ENCODE results near the gene GPN1. TPM values are rescaled to one million over a fixed set of nuclear protein-coding genes. Genes with fewer than 3 reads are reported as not detected.
"Not testable (repeated sequence)": the region's sequence is repeated elsewhere in the genome, so short reads cannot be mapped to it uniquely, and the experiment has no call there.

The GPN1 gene
- total and polyA plus RNA-seq, 7 donors, result 15.2 to 31.2 (median 24.4) TPM

DNA sequence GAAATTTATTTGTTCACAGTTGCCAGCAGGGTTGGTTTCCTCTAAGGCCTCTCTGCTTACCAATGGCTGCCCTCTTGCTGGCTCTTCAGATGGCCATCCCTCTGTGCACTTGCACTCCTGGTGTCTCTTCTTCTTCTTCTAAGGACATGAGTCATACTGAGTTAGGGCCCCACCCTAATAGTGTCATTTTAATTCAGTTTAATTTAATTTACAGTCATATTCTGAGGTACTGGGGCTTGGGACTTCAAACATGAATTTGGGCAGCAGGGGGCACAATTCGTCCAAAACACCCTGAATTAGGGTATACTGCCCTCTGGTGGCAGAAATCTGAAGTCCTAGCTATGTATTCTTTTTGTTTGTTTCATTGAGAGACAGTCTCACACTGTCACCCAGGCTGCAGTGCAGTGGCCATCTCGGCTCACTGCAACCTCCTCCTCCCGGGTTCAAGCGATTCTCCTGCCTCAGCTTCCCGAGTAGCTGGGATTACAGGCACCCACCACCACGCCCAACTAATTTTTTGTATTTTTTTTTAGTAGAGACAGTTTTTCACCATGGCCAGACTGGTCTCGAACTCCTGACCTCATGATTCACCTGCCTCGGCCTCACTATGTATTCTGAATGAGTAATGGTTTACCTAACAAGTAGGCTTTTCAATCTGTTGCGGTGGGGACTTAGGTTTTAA is 54.7 kb downstream of the GPN1 start:
- H3K4me1 ChIP-seq, result peaks cover 0 to 7% (median 0%) of the 10 kb centered on the region in 4 donors
- WGBS, 2 donors, result 31 to 44% methylated on average over 9 of the region's 9 CpGs
- no peaks in the 10 kb centered on the region for H3K9me3 ChIP-seq
- intact Hi-C loops (cut with DNase I), result no loop called here
- no peak overlapping the region for H3K27ac ChIP-seq
- H3K4me3 ChIP-seq, result no peak overlapping the region
- peak; percentile 78 for DNase-seq
- H3K36me3 ChIP-seq, result peaks cover 11 to 92% (median 30%) of the 10 kb centered on the region in 4 donors
- TF ChIP-seq POLR2A (IDR thresholded peaks at IDR 0.05), result no peak
- TF ChIP-seq, protein P1, sequence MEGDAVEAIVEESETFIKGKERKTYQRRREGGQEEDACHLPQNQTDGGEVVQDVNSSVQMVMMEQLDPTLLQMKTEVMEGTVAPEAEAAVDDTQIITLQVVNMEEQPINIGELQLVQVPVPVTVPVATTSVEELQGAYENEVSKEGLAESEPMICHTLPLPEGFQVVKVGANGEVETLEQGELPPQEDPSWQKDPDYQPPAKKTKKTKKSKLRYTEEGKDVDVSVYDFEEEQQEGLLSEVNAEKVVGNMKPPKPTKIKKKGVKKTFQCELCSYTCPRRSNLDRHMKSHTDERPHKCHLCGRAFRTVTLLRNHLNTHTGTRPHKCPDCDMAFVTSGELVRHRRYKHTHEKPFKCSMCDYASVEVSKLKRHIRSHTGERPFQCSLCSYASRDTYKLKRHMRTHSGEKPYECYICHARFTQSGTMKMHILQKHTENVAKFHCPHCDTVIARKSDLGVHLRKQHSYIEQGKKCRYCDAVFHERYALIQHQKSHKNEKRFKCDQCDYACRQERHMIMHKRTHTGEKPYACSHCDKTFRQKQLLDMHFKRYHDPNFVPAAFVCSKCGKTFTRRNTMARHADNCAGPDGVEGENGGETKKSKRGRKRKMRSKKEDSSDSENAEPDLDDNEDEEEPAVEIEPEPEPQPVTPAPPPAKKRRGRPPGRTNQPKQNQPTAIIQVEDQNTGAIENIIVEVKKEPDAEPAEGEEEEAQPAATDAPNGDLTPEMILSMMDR (IDR thresholded peaks at IDR 0.05), result peak; percentile 64 to 87 (median 80)
- TF ChIP-seq POLR2AphosphoS5 (IDR thresholded peaks at IDR 0.05), result no peak
- TF ChIP-seq EP300 (IDR thresholded peaks at IDR 0.05), result no peak
- H3K27me3 ChIP-seq, result no peaks in the 10 kb centered on the region

DNA sequence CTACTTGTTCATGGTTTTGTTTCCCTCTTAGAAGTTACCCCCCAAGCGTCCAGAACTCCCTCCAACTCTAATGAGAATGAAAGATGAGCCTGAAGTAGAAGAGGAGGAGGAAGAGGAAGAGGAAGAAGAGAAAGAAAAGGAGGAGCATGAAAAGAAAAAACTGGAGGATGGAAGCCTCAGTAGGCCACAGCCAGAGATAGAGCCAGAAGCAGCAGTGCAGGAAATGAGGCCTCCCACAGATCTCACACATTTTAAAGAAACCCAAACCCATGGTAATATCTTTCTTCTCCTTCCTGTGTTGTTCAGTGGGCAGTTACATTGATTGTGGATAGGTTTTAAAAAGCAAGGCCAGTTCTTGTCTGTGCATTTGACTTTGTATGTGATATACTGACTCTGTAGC is 56.2 kb downstream of the GPN1 start:
- H3K27ac ChIP-seq; H3K4me1 ChIP-seq; H3K9me3 ChIP-seq; DNase-seq; H3K27me3 ChIP-seq; H3K4me3 ChIP-seq; intact Hi-C loops (cut with DNase I): not testable (repeated sequence)
- peaks cover 11 to 92% (median 26%) of the 10 kb centered on the region in 4 donors for H3K36me3 ChIP-seq
- WGBS, 2 donors, result 86 to 88% methylated on average over 1 of the region's 1 CpG

DNA sequence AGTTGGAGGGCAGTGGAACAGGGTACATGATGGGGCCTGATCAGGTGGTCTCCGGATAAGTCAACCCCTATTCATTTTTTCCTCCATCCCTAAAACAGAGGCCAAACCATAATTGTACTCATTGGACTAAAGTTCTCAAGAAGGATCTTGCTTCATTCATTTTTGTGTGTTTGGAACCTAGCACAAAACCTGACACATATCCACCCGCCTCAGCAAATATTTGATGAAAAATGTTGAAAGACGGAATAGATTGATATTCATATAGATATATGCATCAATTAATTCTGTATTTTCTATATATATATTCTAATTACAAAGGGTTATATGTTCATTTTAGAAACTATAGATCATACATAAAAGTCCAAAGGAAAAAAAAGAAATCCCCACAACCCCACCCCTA is 56.7 kb downstream of the GPN1 start:
- H3K4me3 ChIP-seq, result no peak overlapping the region
- H3K27me3 ChIP-seq, result no peaks in the 10 kb centered on the region
- H3K9me3 ChIP-seq, result no peaks in the 10 kb centered on the region

DNA sequence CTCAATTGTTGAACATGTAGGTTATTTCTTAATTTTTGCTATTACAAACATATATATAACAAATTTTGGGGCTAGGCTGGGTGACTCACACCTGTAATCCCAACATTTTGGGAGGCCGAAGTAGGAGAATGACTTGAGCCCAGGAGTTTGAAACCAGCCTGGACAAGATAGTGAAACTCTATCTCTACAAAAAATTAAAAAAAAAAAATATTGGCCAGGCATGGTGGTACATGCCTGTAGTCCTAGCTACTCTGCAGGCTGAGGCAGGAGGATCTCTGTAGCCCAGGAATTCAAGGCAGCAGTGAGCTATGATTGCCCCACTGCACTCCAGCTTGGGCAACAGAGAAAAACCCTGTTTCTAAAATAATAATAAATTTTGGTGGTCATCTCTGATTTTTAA is 58.4 kb downstream of the GPN1 start:
- peaks cover 11 to 79% (median 26%) of the 10 kb centered on the region in 4 donors for H3K36me3 ChIP-seq
- H3K4me1 ChIP-seq, result no peaks in the 10 kb centered on the region
- no peak overlapping the region for H3K4me3 ChIP-seq
- WGBS, 2 donors, result 97 to 100% methylated on average over 1 of the region's 1 CpG
- intact Hi-C loops (cut with DNase I), result no loop called here
- no peaks in the 10 kb centered on the region for H3K27me3 ChIP-seq
- H3K9me3 ChIP-seq, result no peaks in the 10 kb centered on the region
- no peak for DNase-seq
- TF ChIP-seq POLR2A (IDR thresholded peaks at IDR 0.05), result no peak
- TF ChIP-seq, protein P1 (IDR thresholded peaks at IDR 0.05), result no peak
- TF ChIP-seq EP300 (IDR thresholded peaks at IDR 0.05), result no peak
- no peak for TF ChIP-seq POLR2AphosphoS5 (IDR thresholded peaks at IDR 0.05)
- no peak overlapping the region for H3K27ac ChIP-seq

More for the DNA sequence above, 56.7 kb downstream of the GPN1 start:
- 97 to 98% methylated on average over 3 of the region's 3 CpGs for WGBS, 2 donors
- TF ChIP-seq, protein P1 (IDR thresholded peaks at IDR 0.05), result no peak
- TF ChIP-seq POLR2A (IDR thresholded peaks at IDR 0.05), result no peak
- no peak for TF ChIP-seq POLR2AphosphoS5 (IDR thresholded peaks at IDR 0.05)
- no peak for TF ChIP-seq EP300 (IDR thresholded peaks at IDR 0.05)
- peaks cover 0 to 7% (median 0%) of the 10 kb centered on the region in 4 donors for H3K4me1 ChIP-seq
- no peak overlapping the region for H3K27ac ChIP-seq
- intact Hi-C loops (cut with DNase I), result no loop called here
- no peak for DNase-seq
- H3K36me3 ChIP-seq, result peaks cover 11 to 91% (median 26%) of the 10 kb centered on the region in 4 donors

DNA sequence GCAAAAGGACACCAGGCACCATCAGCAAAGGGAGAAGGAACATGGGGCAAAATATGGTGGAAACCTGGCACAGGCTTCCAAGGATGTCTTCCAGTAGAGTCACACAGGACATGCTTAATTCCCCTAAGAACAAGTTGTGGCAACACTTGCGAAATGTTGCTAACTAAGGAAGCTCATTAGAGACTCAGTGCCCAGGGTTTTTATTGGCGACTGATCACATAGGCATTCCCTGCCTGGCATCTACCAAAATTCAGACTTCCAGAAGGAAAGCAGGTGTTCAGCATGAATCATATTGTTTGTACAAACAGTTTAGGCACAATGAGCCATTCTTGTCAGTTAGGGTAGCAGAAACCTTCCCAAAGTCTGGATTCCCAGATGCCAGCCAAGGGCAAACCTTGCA is 60.6 kb downstream of the GPN1 start:
- TF ChIP-seq POLR2A (IDR thresholded peaks at IDR 0.05) (no peak), EP300 (IDR thresholded peaks at IDR 0.05) (no peak), POLR2AphosphoS5 (IDR thresholded peaks at IDR 0.05) (no peak)
- TF ChIP-seq, protein P1 (IDR thresholded peaks at IDR 0.05), result no peak
- intact Hi-C loops (cut with DNase I), result no loop called here
- no peak for DNase-seq
- 76 to 87% methylated on average over 2 of the region's 2 CpGs for WGBS, 2 donors
- Histone ChIP-seq H3K9me3 (no peaks in the 10 kb centered on the region), H3K27ac (no peak overlapping the region), H3K27me3 (no peaks in the 10 kb centered on the region), H3K4me1 (no peaks in the 10 kb centered on the region), H3K36me3 (peaks cover 11 to 80% (median 28%) of the 10 kb centered on the region in 4 donors), H3K4me3 (no peak overlapping the region)

All from sigmoid colon (tissue), 7 donors.